Brain pericyte (primary cell): Measurements from ENCODE around the gene ELMOD2.
A peak's percentile ranks its signal among the peaks of the same experiment; 100 is the strongest.
"Not testable (repeated sequence)": the region's sequence is repeated elsewhere in the genome, so short reads cannot be mapped to it uniquely, and the experiment has no call there.

Experiments used
- DNase-seq: peaks from one replicate; pipeline ENCODE4 v3.0.0-alpha.2; 2012; ENCODE audit warnings: low read depth, low spot score

ELMOD2 gene, protein sequence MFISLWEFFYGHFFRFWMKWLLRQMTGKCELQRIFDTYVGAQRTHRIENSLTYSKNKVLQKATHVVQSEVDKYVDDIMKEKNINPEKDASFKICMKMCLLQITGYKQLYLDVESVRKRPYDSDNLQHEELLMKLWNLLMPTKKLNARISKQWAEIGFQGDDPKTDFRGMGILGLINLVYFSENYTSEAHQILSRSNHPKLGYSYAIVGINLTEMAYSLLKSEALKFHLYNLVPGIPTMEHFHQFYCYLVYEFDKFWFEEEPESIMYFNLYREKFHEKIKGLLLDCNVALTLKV

DNA sequence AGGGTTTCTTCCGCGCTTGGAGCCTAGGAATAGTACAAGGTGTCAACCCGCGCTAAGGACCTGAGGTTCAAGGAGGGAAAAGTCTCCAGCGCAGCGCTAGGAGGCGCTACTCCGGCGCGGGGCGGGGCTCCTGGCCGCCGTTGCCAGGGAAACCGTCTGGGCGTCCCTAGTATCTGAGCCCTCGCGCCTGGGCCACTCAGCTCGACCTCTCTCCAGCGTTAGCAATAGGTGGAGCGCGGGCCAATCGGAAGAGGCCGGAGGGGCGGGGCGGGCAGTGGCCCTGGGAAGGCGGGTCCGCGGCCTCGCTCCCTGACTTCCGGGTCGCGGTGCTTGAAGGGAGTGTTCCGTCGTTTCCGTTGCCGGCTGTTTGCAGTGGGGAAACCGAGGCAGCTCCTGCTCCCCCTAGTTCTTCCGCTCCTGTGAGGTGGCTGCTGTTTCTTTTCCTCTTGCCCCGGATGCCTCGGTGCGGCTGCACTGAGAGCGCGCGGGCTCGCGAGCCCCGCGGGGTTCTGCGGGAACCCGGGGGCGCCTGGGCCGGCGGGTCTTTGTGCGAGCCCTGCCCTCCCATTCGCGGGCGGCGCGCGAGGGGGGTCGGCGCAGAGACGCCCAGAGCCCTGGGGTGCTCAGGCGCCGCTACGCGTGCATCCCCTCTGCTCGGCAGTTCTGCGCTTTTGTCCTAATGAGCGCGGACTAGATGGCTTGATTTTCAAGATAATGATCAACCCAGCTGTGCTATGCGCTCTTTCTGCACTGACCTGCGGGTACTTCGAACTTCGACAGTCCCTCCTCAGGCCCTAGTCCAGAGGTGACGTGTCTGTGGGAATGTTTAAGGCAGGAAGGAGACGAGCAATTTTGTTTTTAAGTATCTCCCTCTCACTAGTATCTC is at the start of gene ELMOD2:
Gene ELMOD2, plus strand, starts transcription at position 312 of the 886 bp plus-strand sequence. CDS start 1,261 bp downstream, outside the sequence.
- DNase-seq, result peak; percentile 84

DNA sequence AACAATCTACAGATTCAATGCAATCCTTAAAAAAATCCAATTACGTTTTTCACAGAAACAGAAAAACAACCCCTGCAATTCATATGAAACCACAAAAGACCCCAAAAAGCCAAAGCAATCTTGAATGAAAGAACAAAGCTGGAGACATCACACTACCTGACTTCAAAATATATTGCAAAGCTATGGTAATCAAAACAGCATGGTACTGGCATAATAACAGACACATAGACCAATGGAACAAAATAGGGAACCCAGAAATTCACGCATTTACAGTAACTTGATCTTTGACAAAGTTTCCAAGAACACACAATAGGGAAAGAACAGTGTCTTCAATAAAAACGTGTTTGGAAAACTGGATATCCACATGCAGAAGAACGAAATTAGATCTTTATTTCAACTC is 40.5 kb upstream of the ELMOD2 start:
- no peak for DNase-seq

DNA sequence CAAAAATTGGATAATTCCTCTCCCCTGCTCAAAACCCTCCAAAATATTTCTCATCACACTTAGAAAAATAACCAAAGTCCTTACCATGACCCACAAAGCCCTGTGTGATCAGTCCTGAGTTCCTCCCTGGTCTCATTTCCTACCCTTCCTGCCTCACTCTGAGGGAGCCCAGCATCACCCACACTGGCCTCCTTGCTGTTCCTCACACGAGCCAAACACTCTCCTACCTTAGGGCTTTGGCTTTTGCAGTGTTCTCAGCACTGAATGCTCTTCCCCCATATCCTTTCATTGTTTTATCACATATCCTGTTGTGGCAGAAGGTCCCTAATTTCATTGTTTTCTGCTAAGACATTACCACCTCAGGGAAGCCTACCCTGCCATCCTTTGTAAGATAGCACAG is 38.0 kb upstream of the ELMOD2 start:
- no peak for DNase-seq

DNA sequence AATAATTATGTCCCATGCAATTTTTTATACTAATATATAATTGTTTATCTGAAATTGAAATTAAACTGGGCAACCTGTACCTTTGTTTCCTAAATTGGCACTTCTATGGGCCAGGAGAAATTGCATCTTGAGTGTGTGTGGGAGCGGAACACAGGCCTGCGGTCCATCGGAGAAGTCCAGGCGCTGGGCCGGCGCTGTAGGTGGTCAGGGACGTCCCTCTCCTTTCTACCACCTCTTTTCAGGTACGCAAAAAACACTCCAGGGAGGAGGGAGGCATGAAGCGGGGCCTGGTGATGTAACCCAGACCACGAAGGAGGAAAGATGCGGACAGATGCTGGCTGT is 26.6 kb upstream of the ELMOD2 start:
- DNase-seq, result no peak

DNA sequence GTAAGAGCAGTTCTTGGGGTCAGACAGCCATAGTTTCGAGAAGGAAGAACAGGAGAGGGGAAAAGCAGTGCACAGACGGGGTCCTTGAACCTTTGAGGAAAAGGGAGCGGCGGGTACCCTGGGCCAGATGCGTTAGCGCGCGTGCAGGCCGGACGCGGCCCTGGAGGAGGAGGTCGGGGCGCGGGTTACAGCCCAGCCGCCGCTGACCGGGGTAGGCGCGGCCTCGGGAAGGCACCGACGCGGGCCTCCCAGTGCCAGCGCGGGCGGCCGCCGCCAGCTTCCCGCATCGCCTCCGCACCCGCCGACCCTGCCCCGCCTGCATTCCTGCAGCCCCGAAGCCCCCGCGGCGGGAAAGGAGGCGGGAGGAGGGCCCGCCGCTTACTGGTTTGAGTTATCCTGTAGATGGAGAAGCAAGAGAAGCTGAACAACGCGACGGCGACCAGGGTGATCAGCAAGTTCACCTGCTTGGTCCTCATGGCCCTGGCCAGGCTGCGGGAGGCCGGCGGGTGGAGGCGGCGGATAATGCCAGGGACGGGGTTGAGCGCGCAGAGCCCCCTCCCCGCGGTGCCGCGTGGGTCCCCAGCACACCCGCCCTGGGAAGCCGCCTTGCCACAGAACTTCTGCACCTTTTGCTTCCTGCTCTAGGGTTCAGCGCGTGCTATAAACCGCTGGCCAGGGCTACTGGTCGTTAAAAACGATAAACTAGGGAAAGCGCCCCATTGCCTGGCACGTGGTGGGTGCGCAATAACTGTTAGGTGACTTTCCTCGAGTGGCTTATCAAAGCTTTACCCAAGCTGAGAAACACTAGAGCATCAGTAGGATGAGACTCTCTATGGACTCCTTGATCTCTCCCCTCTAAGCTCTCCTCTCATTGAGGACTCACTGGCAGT is 26.0 kb upstream of the ELMOD2 start, which contains the start of gene MGAT4D:
Gene MGAT4D, minus strand, starts transcription at position 547 of the 890 bp plus-strand sequence. Its CDS starts 71 bp downstream, at position 476.
- DNase-seq, result no peak

DNA sequence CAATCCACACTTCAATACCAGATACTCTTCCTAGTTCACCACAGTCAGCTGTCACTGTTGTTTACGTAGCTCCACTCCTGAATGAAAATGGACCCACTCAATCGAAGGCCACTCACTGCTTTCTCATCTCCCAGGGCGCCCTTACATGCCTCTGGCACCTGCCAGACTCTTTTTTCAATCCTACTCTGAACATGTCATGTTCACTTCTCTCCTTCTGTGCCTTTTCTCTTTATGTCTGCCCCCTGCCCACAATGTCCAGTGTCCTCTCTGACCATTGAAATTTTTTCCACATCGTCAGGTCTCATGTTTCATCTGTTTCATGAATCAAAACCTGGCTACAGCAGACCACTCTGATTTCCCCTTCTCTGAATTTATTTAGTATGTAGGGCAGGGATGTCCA is 24.6 kb upstream of the ELMOD2 start:
- no peak for DNase-seq

DNA sequence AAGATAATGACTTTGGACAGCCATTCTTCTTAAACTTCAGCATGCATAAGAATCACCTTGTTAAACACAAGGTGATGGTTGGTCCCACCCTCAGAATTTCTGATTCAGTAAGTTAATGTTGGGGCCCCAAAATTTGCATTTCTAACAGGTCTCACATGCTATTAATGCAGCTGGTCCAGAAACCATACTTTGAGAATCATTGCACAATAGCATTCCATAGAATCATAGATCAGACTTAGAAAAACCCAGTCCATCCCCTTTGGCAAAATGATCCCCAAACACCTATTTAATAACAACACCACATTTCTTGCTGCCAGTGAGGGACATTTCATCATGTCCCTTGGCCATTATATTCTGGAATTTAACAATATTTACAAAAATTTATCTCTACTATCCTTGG is 19.7 kb upstream of the ELMOD2 start:
- DNase-seq, result no peak

DNA sequence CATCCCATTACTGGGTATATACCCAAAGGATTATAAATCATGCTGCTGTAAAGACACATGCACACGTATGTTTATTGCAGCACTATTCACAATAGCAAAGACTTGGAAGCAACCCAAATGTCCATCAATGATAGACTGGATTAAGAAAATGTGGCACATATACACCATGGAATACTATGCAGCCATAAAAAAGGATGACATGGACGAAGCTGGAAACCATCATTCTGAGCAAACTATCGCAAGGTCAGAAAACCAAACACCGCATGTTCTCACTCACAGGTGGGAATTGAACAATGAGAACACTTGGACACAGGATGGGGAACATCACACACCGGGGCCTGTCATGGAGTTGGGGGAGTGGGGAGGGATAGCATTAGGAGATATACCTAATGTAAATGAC is 10.2 kb upstream of the ELMOD2 start:
- DNase-seq, result not testable (repeated sequence)

DNA sequence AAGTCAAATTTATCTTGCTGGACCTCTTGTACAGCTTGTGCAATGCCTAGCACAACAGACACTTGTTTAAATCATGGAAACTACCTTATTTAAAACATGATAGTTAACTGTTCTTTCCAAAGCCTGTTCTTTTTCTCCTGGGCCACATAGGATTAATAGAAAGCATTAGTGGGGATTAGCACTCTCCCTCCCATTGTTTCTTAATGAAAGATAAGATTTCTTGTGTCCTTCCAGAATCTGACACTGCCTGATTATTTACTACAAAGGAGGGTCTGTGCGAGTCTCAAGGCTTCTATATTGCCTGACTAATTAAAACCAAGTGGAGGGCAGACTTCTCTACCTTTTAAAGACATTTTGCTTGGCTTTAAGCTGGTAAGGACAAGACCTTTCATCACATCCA is 8.5 kb upstream of the ELMOD2 start:
- DNase-seq, result no peak

DNA sequence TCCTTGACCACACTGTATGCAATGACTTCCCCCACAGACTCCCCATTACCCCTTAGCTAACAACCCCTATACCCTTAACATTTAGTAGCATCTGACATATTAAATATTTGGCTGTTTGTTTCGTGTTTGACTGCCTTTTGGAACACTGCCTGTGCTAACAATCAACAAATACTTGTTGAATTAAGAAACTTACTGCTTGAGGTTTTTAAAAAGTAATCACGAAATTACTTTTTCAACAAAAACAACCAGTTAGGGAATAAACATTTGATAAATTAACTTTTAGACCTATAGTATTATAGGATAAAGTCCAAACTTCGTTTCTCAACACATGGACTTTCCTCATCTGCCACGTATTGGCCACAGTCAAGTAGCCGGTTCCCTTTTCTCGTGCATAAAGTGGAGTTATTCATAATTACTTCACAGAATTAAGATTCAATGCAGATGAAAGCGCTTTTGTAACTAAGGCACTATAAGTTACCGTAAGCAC is 555 bp upstream of the ELMOD2 start:
- DNase-seq, result no peak

DNA sequence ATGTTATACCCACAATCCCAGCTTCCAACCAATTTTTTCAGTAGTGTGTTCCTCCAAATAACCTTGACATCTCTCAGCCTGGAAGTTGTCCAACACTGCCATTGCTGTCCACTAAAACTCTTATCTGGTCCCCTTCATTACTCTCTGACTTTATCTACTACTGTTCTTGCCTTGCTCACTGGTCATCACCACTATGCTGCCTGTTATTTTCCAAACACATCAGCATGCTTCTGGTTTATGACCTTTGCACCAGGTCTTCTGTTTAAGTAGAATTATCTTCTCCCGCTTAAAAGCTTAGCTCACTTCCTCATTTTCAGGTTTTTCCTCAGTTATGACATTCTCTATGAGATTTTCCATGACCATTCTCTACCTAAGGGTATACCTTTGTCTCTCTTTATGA is 5.5 kb downstream of the ELMOD2 start:
- no peak for DNase-seq

DNA sequence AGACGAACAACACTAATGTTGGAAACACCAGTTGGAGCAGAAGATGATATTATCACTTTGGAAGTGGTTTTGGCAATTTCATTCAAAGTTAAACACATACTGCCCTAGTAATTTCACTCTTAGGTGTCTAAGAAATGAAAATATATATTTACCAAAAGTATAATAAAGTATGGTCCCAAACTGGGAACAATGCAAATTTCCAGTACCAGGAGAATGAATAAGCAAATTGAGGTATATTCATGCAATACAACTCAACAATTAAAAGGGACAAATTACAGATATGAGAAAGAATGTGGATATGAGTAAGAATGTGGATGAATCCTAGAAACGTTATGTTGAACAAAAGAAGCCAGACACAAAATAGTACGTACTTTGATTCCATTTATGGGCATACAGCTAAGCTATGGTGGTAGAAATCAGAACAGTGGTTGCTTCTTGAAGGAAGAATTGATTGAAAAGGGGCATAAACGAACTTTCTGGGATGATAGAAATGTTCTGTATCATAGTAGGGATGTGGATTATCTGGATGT is 10.0 kb downstream of the ELMOD2 start:
- DNase-seq, result no peak

DNA sequence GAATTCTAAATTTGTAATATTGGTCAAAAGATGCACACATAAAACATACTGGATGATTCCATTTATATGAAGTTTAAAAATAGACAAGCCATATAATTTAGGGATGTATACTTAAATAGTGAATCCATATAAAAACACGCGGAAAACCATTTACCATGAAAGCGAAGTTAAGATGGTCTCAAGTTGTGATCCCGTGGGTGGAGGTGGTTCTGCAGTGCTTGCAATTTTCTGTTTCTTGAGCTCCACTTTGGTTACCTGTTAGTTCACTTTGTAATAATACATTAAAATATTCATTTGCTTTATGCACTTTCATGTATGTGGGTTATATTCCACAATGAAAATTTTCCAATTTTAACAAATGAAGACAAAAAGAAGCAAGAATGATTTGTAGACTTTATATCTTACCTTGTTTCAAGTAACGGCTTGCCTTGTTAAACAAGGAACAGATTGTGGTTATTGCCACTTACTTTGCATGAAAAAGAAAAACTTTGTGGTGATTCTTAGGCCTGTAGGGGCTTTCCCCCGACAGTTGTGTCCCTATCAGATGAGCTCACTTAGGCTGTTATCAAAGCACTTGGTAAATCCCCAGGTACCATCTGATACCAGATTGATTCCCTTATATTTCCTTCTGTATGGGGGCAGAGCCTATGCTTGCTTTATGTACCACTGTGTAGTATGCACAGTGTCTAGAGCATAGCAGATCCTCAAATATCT is 32.6 kb downstream of the ELMOD2 start:
- DNase-seq, result no peak

DNA sequence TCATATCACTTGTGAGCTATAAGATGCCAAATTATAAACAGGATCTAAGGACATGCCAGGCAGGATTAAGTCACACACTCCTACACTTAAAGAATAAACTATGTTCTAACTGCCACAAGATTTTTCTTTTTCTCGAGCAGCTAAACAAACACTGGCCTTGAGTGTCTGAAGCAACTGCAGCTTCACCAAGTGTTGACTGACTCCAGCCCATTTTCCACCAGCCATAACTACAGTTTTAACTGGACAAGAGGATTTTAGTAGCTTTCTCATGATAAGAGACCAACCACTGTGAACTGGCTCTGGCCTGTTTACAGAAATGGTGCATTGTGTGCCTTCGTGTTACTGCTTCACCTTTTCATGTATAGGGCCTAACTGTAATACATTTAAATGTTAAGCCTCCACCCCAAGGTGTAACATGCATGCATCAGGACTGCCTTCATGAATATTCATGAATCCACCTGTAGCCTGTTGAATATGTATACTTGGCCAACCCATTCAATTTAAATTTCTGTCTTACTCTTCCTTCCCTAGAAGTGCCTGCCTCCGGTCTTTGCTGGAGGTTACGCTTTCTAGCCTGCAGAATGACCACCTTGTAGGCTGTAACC is 34.0 kb downstream of the ELMOD2 start:
- no peak for DNase-seq

DNA sequence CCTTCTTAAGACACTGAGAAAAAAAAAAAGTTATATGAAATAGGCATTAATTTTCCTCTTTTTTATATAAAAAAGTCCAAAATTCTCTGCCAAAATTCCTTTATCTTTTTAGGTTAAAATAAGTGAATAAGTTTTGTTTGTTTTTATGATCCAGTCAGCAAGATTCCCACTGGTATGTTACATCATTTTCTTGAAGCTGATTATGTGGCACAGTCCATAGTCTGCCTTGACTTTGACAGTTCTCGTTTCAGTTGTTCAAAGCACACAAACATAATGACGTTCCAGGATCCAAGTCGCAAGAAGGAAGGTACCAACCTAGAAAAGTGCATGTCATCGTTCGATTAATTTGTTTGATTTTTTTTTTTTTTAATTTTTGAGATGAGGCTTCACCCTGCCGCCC is 35.7 kb downstream of the ELMOD2 start:
- DNase-seq, result no peak

DNA sequence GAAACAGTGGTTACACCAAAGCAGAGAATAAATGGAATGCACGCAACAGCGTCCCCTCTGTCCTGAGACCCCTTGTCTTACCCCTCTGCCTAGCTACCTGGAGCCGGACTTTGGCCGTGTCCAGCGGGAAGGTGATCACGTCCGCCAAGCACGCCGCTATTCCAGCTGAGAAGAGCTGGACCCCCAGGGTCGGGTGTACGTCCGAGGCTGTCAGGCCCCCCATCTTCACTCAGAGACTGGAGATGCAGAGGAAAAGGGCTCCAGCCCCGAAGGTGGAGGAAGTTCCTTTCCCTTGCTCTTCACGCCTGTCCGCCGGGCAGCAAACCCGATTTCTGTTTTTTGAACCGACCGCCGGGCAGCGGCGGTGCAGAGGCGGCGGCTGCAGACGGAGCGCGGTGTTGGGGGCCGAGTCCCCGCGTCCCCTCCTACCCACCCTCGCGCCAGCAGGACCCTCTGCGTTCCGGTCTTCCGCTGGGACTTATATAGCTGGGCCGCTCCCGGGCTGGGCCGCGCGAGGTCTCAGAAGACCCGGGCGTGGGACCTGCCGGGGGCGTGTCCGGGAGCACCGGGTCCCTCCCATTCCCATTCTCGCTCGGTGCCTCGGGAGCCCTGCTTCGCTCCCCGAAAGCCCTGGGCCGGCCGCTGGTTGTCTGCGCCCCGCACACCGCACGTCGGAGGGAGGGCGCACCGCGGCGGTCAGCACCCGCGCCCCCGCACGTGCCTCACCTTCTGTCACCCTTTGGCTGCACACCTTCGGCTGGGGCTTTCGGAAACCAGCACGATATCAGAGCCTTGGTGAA is 44.7 kb downstream of the ELMOD2 start, which contains the start of gene UCP1:
Gene UCP1, minus strand, starts transcription at position 455 of the 800 bp plus-strand sequence. Its CDS starts 232 bp downstream, at position 223.
- no peak for DNase-seq

DNA sequence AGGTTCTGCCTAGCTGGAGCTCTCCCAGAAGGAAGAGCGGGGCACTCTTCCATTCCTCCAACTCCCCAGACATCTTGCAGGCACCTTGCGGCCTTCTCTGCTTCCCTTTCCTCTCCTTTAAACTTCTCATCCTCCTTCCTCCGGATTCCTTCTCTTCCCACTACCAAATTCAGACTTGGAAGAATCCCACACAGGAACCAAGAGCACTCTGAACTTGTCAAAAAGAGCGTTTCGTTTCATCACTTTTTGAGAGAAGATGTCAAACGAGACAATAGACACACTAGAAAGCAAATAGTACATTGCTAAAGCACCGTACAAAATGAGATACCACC is 45.3 kb downstream of the ELMOD2 start:
- DNase-seq, result no peak

DNA sequence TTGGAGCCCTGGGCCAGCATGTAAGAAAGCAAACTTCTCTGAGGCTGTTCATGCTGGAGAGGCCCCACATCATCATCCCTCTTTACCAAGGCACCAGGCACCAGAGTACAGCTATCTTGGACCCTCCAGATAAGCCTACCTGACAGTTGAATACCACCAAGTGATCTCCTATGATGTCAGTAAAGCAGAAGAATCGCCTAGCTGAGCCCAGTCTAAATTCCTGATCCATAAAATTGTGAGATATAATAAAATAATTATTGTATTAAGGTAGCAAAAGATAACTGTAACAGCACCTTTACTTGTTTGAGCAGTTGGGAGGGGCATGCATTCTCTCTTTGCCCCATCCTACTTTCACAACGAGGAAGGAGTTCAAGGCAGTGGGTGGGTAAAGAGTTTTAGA is 47.7 kb downstream of the ELMOD2 start:
- no peak for DNase-seq

DNA sequence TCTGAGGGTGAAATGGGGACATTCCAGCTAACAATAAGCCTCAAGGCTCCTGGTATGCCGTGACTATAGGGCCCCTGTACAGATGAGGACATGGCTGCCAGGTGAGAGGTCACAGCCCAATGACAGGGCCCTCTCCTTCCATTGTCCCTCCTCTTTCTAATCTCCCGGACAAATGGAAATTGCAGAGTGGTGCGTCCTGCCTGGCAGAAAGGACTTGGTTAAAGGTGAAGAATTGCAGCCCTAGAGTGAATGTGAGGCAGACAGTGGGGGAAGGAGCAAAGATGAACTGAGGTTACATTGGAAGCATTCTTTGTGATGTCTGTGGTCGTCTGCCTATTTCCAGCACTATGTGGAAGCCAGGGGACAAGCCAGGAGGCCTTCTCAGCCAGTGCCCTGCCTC is 51.5 kb downstream of the ELMOD2 start:
- DNase-seq, result no peak

DNA sequence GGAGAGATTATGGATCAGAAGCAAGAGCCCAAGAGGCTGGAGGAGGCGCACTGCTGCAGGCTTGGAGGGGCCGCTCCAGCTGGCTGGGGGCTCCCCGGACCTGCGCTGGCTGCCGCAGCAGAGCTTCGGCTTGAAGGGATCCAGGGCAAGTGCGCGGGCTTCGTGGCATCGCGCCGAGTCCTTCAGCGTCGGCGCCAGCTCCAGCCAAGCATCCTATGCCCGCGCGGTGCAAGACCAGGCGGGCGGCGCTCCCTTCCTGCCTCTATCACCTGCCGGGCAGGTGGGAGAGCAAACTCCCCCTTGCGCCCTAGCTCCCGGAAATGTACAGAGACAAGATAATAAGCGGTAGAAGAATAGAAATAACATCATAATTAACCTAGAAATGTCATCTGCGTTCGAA is 55.3 kb downstream of the ELMOD2 start:
- no peak for DNase-seq
